Heart left ventricle (tissue), 13 donors: ENCODE measurements around the gene LAPTM5.

ENCODE experiments used
- POLR2A ChIP-seq, 2 donors: fragments of 450-650 bp; IDR thresholded peaks; one replicate each; pipeline ENCODE4 v1.6.1; 2017; ENCODE audit warnings: antibody characterized with exemption in 2 of 2, mild to moderate bottlenecking in 2 of 2, moderate library complexity in 2 of 2
- TF ChIP-seq, protein P1 (sequence below), 12 donors: fragments of 200-600 bp; sonication (generic) in 4 of 12; IDR thresholded peaks; one replicate each; pipeline versions ENCODE4 v1.5.0 to v1.8.0; 2018 to 2022; ENCODE audit warnings: antibody characterized with exemption in 12 of 12, mild to moderate bottlenecking in 5 of 12
- donor health status: ischemic (EF 13 %, LVEDD 7.1; RV severe dilation, severe dysfunction).
- donor health status: DM: no; HTN: yes; CAD: no.
- donor health status: DM: no; HTN: no; CAD: no.
- donor health status: ischemic (EF 25% LVEDD 6.9; RV normal size, moderate dysfunction).
- donor health status: ischemic (EF 25% LVEDD 5.7; RV mildly dilated, moderate dysfunction).
- donor health status: ischemic (EF 35%, LVEDD 5.7; RV mildly dilated, moderate dysfunction).
- donor health status: nonischemic (EF 11% LVEDD 7.7; RV severe dilation, severe dysfunction).
- donor health status: DM: yes; HTN: yes; CAD: no.
- donor health status: PGD.
- donor health status: ischemic (EF 29% LVEDD 5.4; RV normal size, mild dysfunction).
- donor health status: nonischemic (EF 23%, LVEDD 6.1; RV moderate dilation, normal function).

GRCh38 chr1:30724655-30725421, 32.7 kb downstream of the LAPTM5 start:
- TF ChIP-seq POLR2A (IDR thresholded peaks at IDR 0.05): no peak
- TF ChIP-seq, protein P1, sequence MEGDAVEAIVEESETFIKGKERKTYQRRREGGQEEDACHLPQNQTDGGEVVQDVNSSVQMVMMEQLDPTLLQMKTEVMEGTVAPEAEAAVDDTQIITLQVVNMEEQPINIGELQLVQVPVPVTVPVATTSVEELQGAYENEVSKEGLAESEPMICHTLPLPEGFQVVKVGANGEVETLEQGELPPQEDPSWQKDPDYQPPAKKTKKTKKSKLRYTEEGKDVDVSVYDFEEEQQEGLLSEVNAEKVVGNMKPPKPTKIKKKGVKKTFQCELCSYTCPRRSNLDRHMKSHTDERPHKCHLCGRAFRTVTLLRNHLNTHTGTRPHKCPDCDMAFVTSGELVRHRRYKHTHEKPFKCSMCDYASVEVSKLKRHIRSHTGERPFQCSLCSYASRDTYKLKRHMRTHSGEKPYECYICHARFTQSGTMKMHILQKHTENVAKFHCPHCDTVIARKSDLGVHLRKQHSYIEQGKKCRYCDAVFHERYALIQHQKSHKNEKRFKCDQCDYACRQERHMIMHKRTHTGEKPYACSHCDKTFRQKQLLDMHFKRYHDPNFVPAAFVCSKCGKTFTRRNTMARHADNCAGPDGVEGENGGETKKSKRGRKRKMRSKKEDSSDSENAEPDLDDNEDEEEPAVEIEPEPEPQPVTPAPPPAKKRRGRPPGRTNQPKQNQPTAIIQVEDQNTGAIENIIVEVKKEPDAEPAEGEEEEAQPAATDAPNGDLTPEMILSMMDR (IDR thresholded peaks at IDR 0.05): no peak
